HG02973 (cell line): Measurements from ENCODE around the gene PLAU.
"Not testable (repeated sequence)": the region's sequence is repeated elsewhere in the genome, so short reads cannot be mapped to it uniquely, and the experiment has no call there.

ENCODE experiments used
- ATAC-seq: cut with Tn5 transposase; IDR thresholded peaks from one replicate; pipeline ENCODE4 v1.9.1; 2021; ENCODE audit warnings: moderate library complexity; ENCODE audit not compliant: unreplicated experiment

The PLAU gene

GRCh38 chr10:73876566-73876965, 34.4 kb upstream of the PLAU start:
- no peak for ATAC-seq

GRCh38 chr10:73876971-73877370, 34.0 kb upstream of the PLAU start:
- ATAC-seq: no peak

- ATAC-seq: no peak
These were observed 33.3 kb upstream of the PLAU start for GRCh38 chr10:73877533-73878160.

GRCh38 chr10:73878365-73878764, 32.6 kb upstream of the PLAU start:
- no peak for ATAC-seq

- ATAC-seq: peak; percentile 83
These were observed 31.4 kb upstream of the PLAU start for GRCh38 chr10:73879296-73880173.

- no peak for ATAC-seq
These were observed 29.6 kb upstream of the PLAU start for GRCh38 chr10:73881221-73881919.

- ATAC-seq: no peak
These were observed 26.9 kb upstream of the PLAU start for GRCh38 chr10:73884017-73884416.

GRCh38 chr10:73886085-73886529, 24.8 kb upstream of the PLAU start:
- ATAC-seq: no peak

- ATAC-seq: no peak
These were observed 24.2 kb upstream of the PLAU start for GRCh38 chr10:73886661-73887293.

- ATAC-seq: no peak
These were observed 23.5 kb upstream of the PLAU start for GRCh38 chr10:73887294-73888039.

- no peak for ATAC-seq
These were observed 22.4 kb upstream of the PLAU start for GRCh38 chr10:73888514-73888913.

GRCh38 chr10:73889014-73889413, 21.9 kb upstream of the PLAU start:
- ATAC-seq: no peak

GRCh38 chr10:73889416-73889815, 21.5 kb upstream of the PLAU start:
- not testable (repeated sequence) for ATAC-seq

GRCh38 chr10:73890261-73890660, 20.7 kb upstream of the PLAU start:
- no peak for ATAC-seq

- ATAC-seq: not testable (repeated sequence)
These were observed 20.1 kb upstream of the PLAU start for GRCh38 chr10:73890830-73891229.

- ATAC-seq: no peak
These were observed 19.4 kb upstream of the PLAU start for GRCh38 chr10:73891540-73891939.

GRCh38 chr10:73892310-73893030, 18.5 kb upstream of the PLAU start:
- no peak for ATAC-seq

- no peak for ATAC-seq
These were observed 17.5 kb upstream of the PLAU start for GRCh38 chr10:73893426-73893825.

GRCh38 chr10:73894245-73894971, 16.5 kb upstream of the PLAU start:
- ATAC-seq: no peak
